ENCODE measurements around the gene ANKRD39.

GRCh38 chr2:96894151-96894531 lies 36.3 kb upstream of the ANKRD39 start:
- TF ChIP-seq EP300 (IDR thresholded peaks at IDR 0.05; ENCODE audit: low read depth) (no peak), CTCF (IDR thresholded peaks at IDR 0.05) (no peak)

Data from transverse colon (tissue), 3 donors.